CD14-positive monocyte (primary cell): ENCODE results near the gene INO80B. TPM values are rescaled to one million over a fixed set of nuclear protein-coding genes. Genes with fewer than 3 reads are reported as not detected.

Experiments
- DNase-seq, 3 donors: peaks; one replicate each; pipeline ENCODE4 v3.0.0-alpha.2; 2011 to 2022
- H2AFZ ChIP-seq: 2 replicates; pipeline ENCODE4 v1.6.0; 2012; ENCODE audit warnings: mild to moderate bottlenecking, low read depth, low read length, inconsistent platforms; ENCODE audit not compliant: insufficient read depth, poor library complexity, severe bottlenecking
- H3K27ac ChIP-seq, 2 donors: 1 replicate in 1 of 2; 2 replicates in 1 of 2; pipeline ENCODE4 v1.5.1; 2012 to 2013; ENCODE audit warnings: low read length in 2 of 2, control low read depth in 1 of 2, inconsistent platforms in 1 of 2, low read depth in 1 of 2, mild to moderate bottlenecking in 1 of 2
- H3K27me3 ChIP-seq, 2 donors: one replicate each; pipeline versions ENCODE4 v1.6.0 to v1.6.1; 2011 to 2013; ENCODE audit warnings: low read length in 2 of 2; ENCODE audit not compliant: control insufficient read depth in 2 of 2, insufficient read depth in 2 of 2
- H3K36me3 ChIP-seq, 2 donors: replicated peaks in 1 of 2; 1 replicate in 1 of 2; 2 replicates in 1 of 2; pipeline versions ENCODE4 v1.5.1 to v1.6.1; 2012 to 2013; ENCODE audit warnings: low read length in 2 of 2, control low read depth in 1 of 2, inconsistent platforms in 1 of 2, mild to moderate bottlenecking in 1 of 2; ENCODE audit not compliant: insufficient read depth in 2 of 2, control insufficient read depth in 1 of 2
- H3K4me1 ChIP-seq, 2 donors: 1 replicate in 1 of 2; 2 replicates in 1 of 2; pipeline versions ENCODE4 v1.5.1 to v1.6.1; 2012 to 2013; ENCODE audit warnings: low read length in 2 of 2, control low read depth in 1 of 2, inconsistent platforms in 1 of 2, mild to moderate bottlenecking in 1 of 2, moderate library complexity in 1 of 2; ENCODE audit not compliant: insufficient read depth in 2 of 2, control insufficient read depth in 1 of 2
- H3K4me2 ChIP-seq: replicated peaks from 2 replicates; pipeline ENCODE3; 2012; ENCODE audit warnings: low read length, moderate library complexity, mild to moderate bottlenecking; ENCODE audit not compliant: poor library complexity, severe bottlenecking; ENCODE audit errors: extremely low read depth
- H3K4me3 ChIP-seq, 3 experiments: fragments of 200-600 bp in 1 of 3; sonication (generic) in 1 of 3; replicated peaks in 1 of 3; 1 replicate in 2 of 3; 2 replicates in 1 of 3; pipeline ENCODE4 v1.5.1; 2011 to 2013; ENCODE audit warnings: low read length in 3 of 3, mild to moderate bottlenecking in 3 of 3, control low read depth in 2 of 3, low read depth in 2 of 3, inconsistent platforms in 1 of 3, moderate library complexity in 1 of 3
- H3K79me2 ChIP-seq: 2 replicates; pipeline ENCODE4 v1.6.0; 2012; ENCODE audit warnings: mild to moderate bottlenecking, control low read depth, inconsistent platforms, low read length, moderate library complexity; ENCODE audit not compliant: insufficient read depth
- H3K9ac ChIP-seq: 2 replicates; pipeline ENCODE4 v1.6.0; 2017; ENCODE audit warnings: low read length, mild to moderate bottlenecking; ENCODE audit not compliant: insufficient read depth, poor library complexity, severe bottlenecking
- H3K9me3 ChIP-seq, 2 donors: replicated peaks in 1 of 2; 1 replicate in 1 of 2; 2 replicates in 1 of 2; pipeline versions ENCODE4 v1.5.1 to v1.6.1; 2012 to 2013; ENCODE audit warnings: low read length in 2 of 2, control low read depth in 1 of 2; ENCODE audit not compliant: control insufficient read depth in 1 of 2, insufficient read depth in 1 of 2
- H4K20me1 ChIP-seq: 2 replicates; pipeline ENCODE4 v1.6.0; 2012; ENCODE audit warnings: mild to moderate bottlenecking, low read length, control low read depth, moderate library complexity; ENCODE audit not compliant: insufficient read depth
- H3K27ac Mint-ChIP-seq, 7 donors: one replicate each; pipeline ENCODE4 v1.8.0; 2020; ENCODE audit warnings: mild to moderate bottlenecking in 7 of 7, mixed read lengths in 7 of 7, moderate library complexity in 6 of 7, inconsistent platforms in 2 of 7
- H3K27me3 Mint-ChIP-seq, 3 donors: one replicate each; pipeline ENCODE4 v1.8.0; 2021 to 2022; ENCODE audit warnings: low read depth in 3 of 3, mild to moderate bottlenecking in 3 of 3, mixed read lengths in 3 of 3, moderate library complexity in 3 of 3, inconsistent platforms in 1 of 3
- H3K36me3 Mint-ChIP-seq, 2 donors: one replicate each; pipeline ENCODE4 v1.8.0; 2020; ENCODE audit warnings: mixed read lengths in 2 of 2, inconsistent platforms in 1 of 2, mild to moderate bottlenecking in 1 of 2
- H3K4me1 Mint-ChIP-seq: one replicate; pipeline ENCODE4 v1.8.0; 2020; ENCODE audit warnings: mild to moderate bottlenecking, mixed read lengths
- H3K4me3 Mint-ChIP-seq, 2 donors: one replicate each; pipeline ENCODE4 v1.8.0; 2020; ENCODE audit warnings: mild to moderate bottlenecking in 2 of 2, mixed read lengths in 2 of 2, moderate library complexity in 1 of 2
- H3K9me3 Mint-ChIP-seq, 7 donors: one replicate each; pipeline ENCODE4 v1.8.0; 2020 to 2022; ENCODE audit warnings: mixed read lengths in 7 of 7, mild to moderate bottlenecking in 6 of 7, moderate library complexity in 6 of 7, inconsistent platforms in 2 of 7
- WGBS: methylation state at CpG from one replicate; pipeline ENCODE4 v1.1.5; 2013; ENCODE audit warnings: missing lambda C conversion rate; ENCODE audit not compliant: insufficient coverage; 5-methylcytosine and 5-hydroxymethylcytosine counted together
- intact Hi-C, 2 donors: fragments of 100-400 bp; cut with micrococcal nuclease; formaldehyde crosslinking; loops; one replicate each; pipeline versions ENCODE4 v1.15.0 to v1.15.1; 2023
- polyA plus RNA-seq, 3 donors: library from polyadenylated mRNA; depleted of rRNA in 1 of 3; unstranded in 2 of 3; stranded (reverse) in 1 of 3; fragments of 300-500 nt in 2 of 3; fragments of >200 nt in 1 of 3; fragmentation: Illumina TruSeq in 2 of 3; gene quantifications; 1 replicate in 2 of 3; 2 replicates in 1 of 3; pipeline ENCODE4 v1.2.3, GENCODE V29; 2012 to 2021
- TF ChIP-seq, protein P1 (sequence below): fragments of 200-600 bp; IDR thresholded peaks from one replicate; pipeline ENCODE4 v1.8.0; 2022; ENCODE audit warnings: antibody characterized with exemption, mild to moderate bottlenecking

The INO80B gene
- polyA plus RNA-seq, 3 donors = 4.8 to 48.7 (median 4.8) TPM

DNA sequence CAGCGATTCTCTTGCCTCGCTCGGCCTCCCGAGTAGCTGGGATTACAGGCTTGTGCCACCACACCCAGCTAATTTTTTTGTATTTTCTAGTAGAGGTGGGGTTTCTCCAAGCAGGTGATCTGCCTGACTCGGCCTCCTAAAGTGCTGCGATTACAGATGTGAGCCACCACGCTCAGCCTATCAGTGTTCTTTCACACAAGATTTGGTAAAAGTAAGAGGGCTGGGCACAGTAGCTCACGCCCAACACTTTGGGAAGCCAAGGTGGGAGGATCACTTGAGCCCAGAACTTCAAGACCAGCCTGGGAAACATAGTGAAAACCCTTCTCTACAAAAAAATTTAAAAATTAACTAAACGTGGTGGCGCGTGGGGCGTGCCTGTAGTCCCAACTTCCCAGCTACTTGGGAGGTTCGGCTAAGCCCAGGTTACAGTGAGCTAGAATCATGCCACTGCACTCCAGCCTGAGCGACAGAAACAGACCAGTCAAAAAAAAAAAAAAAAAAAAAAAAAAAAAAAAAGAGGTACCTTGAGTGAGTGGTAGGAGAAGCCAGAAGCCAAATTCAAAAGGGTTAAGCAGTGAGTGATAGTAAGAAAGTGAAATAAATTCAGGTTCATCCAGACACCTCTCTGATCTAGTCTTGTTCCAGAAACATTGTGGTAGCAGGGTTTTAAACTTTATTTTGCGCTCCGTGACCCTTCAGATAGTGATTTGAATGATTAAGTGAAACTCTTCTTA, 16.6 kb downstream of the INO80B start:
- H3K4me3 ChIP-seq = peak overlapping the region; percentile 38 to 92 (median 62)
- H3K27ac ChIP-seq = peak overlapping the region; percentile 89 to 97
- Mint-ChIP-seq H3K27me3 (peaks cover 0 to 2% (median 0%) of the 10 kb centered on the region in 3 donors), H3K36me3 (peaks cover 19 to 30% of the 10 kb centered on the region in 2 donors), H3K4me3 (peak overlapping the region; percentile 92 to 97), H3K4me1 (peaks cover 20% of the 10 kb centered on the region), H3K9me3 (peaks cover 0 to 3% (median 0%) of the 10 kb centered on the region in 7 donors), H3K27ac (peak overlapping the region; percentile 92 to 98 (median 98))
- peaks cover under 1% of the 10 kb centered on the region for H4K20me1 ChIP-seq
- H2AFZ ChIP-seq = peak overlapping the region; percentile 99
- H3K79me2 ChIP-seq = peaks cover 13% of the 10 kb centered on the region
- H3K4me1 ChIP-seq = peaks cover 23 to 29% of the 10 kb centered on the region in 2 donors
- H3K27me3 ChIP-seq = no peaks in the 10 kb centered on the region
- no peaks in the 10 kb centered on the region for H3K9me3 ChIP-seq
- intact Hi-C loops = no loop called here
- H3K4me2 ChIP-seq = peak overlapping the region; percentile 92
- no peak for DNase-seq
- TF ChIP-seq, protein P1, sequence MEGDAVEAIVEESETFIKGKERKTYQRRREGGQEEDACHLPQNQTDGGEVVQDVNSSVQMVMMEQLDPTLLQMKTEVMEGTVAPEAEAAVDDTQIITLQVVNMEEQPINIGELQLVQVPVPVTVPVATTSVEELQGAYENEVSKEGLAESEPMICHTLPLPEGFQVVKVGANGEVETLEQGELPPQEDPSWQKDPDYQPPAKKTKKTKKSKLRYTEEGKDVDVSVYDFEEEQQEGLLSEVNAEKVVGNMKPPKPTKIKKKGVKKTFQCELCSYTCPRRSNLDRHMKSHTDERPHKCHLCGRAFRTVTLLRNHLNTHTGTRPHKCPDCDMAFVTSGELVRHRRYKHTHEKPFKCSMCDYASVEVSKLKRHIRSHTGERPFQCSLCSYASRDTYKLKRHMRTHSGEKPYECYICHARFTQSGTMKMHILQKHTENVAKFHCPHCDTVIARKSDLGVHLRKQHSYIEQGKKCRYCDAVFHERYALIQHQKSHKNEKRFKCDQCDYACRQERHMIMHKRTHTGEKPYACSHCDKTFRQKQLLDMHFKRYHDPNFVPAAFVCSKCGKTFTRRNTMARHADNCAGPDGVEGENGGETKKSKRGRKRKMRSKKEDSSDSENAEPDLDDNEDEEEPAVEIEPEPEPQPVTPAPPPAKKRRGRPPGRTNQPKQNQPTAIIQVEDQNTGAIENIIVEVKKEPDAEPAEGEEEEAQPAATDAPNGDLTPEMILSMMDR = no peak
- peaks cover 14 to 19% of the 10 kb centered on the region in 2 donors for H3K36me3 ChIP-seq
- WGBS = 56% methylated on average over 8 of the region's 16 CpGs
- H3K9ac ChIP-seq = peak overlapping the region; percentile 85

DNA sequence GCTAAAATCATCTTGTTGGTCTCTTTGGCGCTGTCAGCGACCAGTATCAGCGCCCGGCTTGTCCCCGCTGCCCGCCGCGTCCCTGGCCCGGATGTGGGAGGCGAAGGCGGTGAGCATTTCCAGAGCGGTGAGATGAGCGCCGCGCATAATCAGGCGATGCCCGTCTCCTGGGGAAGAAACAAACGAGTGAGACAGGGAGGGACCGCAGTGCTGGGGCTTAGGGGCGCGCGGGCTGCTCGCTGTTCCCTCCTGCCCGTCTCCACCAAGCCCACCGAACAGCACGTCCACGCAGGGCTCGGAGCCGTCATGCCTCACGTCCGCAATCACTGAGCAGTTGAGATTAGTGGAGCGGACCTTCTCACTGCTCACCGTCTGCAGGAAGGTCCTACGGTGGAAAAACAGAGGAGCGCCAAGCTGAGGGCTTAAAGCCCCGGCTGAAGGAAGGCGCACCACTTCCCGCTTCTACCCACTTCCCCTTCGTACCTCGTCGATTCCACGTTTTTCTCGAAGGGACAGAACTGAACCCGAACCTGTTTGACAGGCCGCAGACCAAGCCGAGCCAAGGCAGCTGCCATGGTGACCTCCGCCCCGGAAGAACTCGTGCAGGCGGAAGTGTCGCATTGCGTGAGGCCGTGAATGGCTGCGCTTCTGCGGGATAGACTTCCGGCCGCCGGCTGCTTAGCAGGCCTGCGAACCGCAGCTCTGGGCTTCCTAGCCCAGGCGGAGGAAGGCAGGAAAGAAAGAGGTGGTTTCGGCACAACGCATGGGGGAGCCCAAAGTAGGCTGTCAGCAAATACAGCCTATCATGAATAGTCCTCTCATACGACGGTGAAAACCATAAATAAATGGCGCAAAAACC, 17.4 kb downstream of the INO80B start, which contains the start of gene MRPL53:
TSS of gene MRPL53 (minus strand) at position 595 of the 859 bp plus-strand sequence. CDS start at position 575, 20 bp downstream.
- Histone ChIP-seq H3K79me2 (peaks cover 17% of the 10 kb centered on the region), H3K4me3 (peak within 1 kb of the TSS; percentile 38 to 92 (median 62)), H3K27me3 (no peaks in the 10 kb centered on the region), H3K36me3 (peaks cover 14 to 19% of the 10 kb centered on the region in 2 donors), H2AFZ (peak within 1 kb of the TSS; percentile 99), H3K27ac (peak within 1 kb of the TSS; percentile 89 to 97), H3K9ac (peak within 1 kb of the TSS; percentile 85), H3K4me1 (peaks cover 31 to 37% of the 10 kb centered on the region in 2 donors), H3K4me2 (peak within 1 kb of the TSS; percentile 92), H3K9me3 (no peaks in the 10 kb centered on the region), H4K20me1 (peaks cover 5% of the 10 kb centered on the region)
- peaks cover 0 to 2% (median 0%) of the 10 kb centered on the region in 3 donors for H3K27me3 Mint-ChIP-seq
- peak within 1 kb of the TSS; percentile 92 to 98 (median 98) for H3K27ac Mint-ChIP-seq
- peak within 1 kb of the TSS; percentile 92 to 97 for H3K4me3 Mint-ChIP-seq
- peaks cover 28% of the 10 kb centered on the region for H3K4me1 Mint-ChIP-seq
- H3K36me3 Mint-ChIP-seq = peaks cover 19 to 30% of the 10 kb centered on the region in 2 donors
- TF ChIP-seq, protein P1 = no peak
- H3K9me3 Mint-ChIP-seq = peaks cover 0 to 3% (median 0%) of the 10 kb centered on the region in 7 donors
- WGBS = under 1% methylated on average over 58 of the region's 66 CpGs
- DNase-seq = peak; percentile 92 to 96 (median 94)
- intact Hi-C loops = no loop called here
